ENCODE results near the gene GMPPA. TPM values are rescaled to one million over a fixed set of nuclear protein-coding genes. Genes with fewer than 3 reads are reported as not detected.

The GMPPA gene
- total and polyA plus RNA-seq, 9 of the 15 experiments (the other 6 are each of a cell fraction or from before 2014, with no cell fraction given), result 7.0 to 101 (median 66.7) TPM

DNA sequence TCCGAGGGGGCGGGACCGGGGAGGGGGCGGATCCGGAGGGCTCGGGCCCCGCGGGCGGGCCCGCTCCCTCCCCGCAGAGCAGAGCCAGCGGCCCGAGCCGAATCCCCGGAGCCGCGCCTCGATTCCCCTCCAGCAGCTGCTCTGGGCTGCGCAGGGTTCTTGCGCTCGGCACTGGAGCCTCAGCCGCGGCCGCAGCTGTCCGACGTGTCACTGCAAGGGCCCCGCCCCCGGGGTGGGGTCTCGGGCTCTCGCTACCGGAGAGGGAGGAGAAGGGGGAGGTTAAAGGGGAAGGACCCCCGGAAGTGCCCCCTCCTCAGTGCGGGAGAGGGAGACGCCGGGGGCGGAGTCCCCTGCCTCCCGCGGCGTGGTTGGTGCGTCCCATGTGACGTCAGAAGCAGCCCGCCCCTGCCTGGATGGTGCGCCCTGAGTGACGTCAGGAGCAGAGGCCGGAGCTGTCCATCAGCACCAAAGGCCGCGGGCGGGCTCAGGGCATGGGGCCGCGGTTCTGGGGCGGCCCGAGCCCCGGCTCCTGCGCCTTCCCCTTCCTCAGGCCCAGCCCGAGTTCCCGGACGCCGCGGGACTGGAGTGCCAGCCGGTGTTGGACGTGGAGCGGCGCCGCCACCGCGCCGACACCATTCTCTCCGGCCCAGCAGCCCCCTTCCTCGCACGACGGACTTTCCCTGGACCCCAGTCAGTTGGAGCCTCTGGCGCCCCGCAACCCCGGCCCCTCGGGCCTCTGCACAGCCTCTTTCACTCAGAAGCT is 45.1 kb downstream of the GMPPA start, which contains the start of the genes CHPF and TMEM198 (continued):
- TF ChIP-seq, protein P1, sequence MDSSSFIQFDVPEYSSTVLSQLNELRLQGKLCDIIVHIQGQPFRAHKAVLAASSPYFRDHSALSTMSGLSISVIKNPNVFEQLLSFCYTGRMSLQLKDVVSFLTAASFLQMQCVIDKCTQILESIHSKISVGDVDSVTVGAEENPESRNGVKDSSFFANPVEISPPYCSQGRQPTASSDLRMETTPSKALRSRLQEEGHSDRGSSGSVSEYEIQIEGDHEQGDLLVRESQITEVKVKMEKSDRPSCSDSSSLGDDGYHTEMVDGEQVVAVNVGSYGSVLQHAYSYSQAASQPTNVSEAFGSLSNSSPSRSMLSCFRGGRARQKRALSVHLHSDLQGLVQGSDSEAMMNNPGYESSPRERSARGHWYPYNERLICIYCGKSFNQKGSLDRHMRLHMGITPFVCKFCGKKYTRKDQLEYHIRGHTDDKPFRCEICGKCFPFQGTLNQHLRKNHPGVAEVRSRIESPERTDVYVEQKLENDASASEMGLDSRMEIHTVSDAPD (CRISPR knock-in tag; IDR thresholded peaks at IDR 0.05), result no peak
- TF ChIP-seq MTF1 (CRISPR knock-in tag; IDR thresholded peaks at IDR 0.05; ENCODE audit: borderline replicate concordance) (no peak), EP300 (IDR thresholded peaks at IDR 0.05; ENCODE audit: low read length) (no peak; the same call in 1 of the 2 replicates), HDAC8 (tag; IDR thresholded peaks at IDR 0.05) (no peak), MYNN (IDR thresholded peaks at IDR 0.05) (no peak), MYNN (CRISPR knock-in tag; IDR thresholded peaks at IDR 0.05) (no peak), DMBX1 (CRISPR knock-in tag; IDR thresholded peaks at IDR 0.05; ENCODE audit: borderline replicate concordance) (no peak), YY1 (IDR thresholded peaks at IDR 0.05; ENCODE audit: borderline replicate concordance in 1 of 3, control insufficient read depth in 1 of 3, extremely low read depth in 1 of 3, insufficient read depth in 3 of 3, insufficient read length in 1 of 3, insufficient replicate concordance in 2 of 3, low read depth in 1 of 3, low read length in 2 of 3) (peak in 1 of 3 experiments; percentile 41), DNMT1 (IDR thresholded peaks at IDR 0.05) (no peak), BRD9 (IDR thresholded peaks at IDR 0.05; ENCODE audit: low read depth, partially characterized antibody) (no peak), KLF16 (IDR thresholded peaks at IDR 0.05) (no peak)
- TF ChIP-seq, protein P2, sequence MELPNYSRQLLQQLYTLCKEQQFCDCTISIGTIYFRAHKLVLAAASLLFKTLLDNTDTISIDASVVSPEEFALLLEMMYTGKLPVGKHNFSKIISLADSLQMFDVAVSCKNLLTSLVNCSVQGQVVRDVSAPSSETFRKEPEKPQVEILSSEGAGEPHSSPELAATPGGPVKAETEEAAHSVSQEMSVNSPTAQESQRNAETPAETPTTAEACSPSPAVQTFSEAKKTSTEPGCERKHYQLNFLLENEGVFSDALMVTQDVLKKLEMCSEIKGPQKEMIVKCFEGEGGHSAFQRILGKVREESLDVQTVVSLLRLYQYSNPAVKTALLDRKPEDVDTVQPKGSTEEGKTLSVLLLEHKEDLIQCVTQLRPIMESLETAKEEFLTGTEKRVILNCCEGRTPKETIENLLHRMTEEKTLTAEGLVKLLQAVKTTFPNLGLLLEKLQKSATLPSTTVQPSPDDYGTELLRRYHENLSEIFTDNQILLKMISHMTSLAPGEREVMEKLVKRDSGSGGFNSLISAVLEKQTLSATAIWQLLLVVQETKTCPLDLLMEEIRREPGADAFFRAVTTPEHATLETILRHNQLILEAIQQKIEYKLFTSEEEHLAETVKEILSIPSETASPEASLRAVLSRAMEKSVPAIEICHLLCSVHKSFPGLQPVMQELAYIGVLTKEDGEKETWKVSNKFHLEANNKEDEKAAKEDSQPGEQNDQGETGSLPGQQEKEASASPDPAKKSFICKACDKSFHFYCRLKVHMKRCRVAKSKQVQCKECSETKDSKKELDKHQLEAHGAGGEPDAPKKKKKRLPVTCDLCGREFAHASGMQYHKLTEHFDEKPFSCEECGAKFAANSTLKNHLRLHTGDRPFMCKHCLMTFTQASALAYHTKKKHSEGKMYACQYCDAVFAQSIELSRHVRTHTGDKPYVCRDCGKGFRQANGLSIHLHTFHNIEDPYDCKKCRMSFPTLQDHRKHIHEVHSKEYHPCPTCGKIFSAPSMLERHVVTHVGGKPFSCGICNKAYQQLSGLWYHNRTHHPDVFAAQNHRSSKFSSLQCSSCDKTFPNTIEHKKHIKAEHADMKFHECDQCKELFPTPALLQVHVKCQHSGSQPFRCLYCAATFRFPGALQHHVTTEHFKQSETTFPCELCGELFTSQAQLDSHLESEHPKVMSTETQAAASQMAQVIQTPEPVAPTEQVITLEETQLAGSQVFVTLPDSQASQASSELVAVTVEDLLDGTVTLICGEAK (IDR thresholded peaks at IDR 0.05), result peak; percentile 90
- TF ChIP-seq, protein P2 (CRISPR knock-in tag; IDR thresholded peaks at IDR 0.05), result no peak

Data from K562 (cell line).